ENCODE measurements around the gene CARS2.
"Not testable (repeated sequence)": the region's sequence is repeated elsewhere in the genome, so short reads cannot be mapped to it uniquely, and the experiment has no call there.

Gene CARS2

DNA sequence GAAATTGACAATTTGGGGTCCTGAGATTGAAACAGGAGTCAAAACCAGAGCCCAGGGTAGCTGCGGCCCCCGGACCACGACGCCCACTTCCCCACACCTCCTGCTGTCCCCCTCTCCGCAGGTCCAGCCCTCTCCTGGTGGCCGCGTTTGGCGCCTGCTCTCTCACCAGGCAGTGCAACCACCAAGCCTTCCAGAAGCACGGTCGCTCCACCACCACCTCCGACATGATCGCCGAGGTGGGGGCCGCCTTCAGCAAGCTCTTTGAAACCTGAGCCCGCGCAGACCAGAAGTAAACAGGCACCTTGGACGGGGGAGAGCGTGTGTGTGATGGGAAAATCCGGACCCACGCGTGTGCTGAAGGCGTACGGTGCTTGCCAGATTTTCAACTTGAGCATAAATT is 67.7 kb downstream of the CARS2 start:
- DNase-seq (ENCODE audit: low read depth in 2 of 2) = no peak

DNA sequence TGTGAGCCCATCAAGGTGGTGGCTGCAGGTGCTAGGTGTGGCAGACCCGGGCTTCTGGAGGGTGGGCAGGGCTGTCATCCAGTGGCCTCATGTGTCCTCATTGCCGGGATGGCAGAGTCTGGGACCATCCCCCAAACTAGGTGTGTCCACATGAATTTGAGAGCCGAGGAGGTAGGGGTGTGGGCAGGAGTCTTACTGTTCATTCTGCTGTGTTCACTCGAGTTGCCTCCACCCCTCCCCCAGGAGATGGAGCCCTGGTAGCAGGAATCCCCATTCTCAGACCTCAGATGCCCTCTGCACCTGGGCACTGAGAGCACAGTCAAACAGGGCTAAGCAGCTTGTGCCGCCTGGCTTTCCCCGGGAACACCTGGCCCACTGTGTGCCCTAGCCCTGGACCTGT is 68.2 kb downstream of the CARS2 start:
- no peak for DNase-seq (ENCODE audit: low read depth in 2 of 2)

DNA sequence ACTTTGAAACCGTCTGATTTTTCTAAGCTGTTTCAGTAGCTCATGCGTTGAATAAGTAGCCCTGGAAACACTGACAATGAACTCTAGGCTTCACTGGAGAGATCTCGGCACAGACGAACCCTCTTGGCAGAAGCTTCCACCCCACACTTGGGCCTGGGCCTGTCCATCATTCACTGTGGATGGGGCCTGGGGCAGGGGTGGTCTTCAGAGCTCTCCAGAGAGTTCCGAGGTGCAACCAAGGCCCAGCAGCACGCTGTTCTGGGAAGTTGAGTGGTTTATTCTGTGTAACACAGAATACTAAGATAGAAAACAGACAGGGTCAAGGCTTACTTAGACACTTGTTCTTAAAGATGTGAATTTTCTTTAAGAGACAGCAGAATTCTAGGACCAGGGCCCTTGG is 68.6 kb downstream of the CARS2 start:
- no peak for DNase-seq (ENCODE audit: low read depth in 2 of 2)

DNA sequence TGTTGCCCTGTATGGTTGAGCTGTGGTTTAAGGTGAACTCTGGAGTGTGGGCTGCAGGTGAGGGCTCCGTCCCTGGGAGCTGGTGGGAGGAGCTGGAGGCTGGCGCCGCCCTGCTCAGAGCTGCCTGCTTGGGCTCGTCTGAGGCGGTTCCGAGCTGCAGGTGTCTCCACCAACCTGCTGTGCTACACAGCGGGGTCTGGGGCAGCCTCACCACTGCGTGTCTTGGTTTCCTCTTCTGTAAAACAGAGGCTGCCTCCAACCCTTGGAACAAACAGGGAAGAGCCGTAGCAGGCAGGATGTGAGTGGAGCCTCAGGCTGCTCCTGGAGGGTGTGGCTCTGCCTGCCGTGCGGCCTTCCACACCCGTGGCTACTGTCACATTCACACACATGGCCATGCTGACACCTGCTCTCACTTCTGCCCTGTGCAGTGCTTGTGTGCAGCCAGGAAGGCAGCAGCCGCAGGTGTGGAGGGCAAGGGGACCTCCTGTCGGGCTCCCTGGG is 69.2 kb downstream of the CARS2 start:
- no peak for DNase-seq (ENCODE audit: low read depth in 2 of 2)

DNA sequence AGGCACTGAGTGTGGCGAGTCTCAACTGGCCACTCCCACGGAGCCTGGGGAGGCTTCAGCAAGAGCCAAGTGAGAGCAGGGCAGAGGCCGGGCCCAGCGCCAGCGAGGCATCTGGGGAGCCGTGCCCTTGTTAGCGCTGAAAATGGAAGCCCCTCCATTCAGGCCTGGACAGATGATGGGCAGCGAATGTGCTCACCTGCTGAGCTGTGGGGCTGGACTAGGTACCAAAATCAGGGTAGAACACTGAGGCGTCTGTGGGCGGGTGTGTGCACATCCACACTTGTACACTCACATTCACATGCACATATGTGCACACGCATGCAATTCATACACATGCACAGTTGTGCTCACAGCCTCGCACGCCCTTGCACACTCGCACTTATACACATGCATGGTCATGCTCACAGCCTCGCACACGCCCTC is 69.9 kb downstream of the CARS2 start:
- DNase-seq (ENCODE audit: low read depth in 2 of 2) = no peak

DNA sequence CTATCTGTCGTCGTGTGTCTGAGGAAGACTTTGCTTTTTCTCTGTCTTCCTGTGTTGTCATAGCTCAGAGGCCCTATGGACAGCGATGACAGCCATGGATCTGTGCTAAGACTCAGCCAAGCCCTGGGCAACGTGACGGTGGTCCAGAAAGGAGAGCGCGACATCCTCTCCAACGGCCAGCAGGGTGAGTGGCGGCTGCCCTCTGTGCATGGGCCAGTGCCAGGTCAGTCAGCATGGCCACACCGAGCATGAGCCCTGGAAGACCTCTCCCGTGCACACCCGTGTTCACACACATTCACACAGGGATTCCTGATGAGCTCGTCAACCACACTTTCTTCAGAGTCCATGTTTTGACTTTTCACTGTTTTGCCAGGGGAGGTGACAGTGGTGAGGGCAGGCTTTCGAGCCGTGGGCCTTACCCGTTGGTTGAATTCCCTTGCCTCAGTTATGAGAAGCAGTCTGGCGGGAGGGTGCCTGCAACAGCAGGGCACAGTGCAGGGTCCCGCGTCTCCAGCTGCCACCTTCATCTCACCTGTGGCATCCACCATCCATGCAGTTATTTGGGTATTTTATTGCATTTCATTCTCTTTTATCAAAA is 70.4 kb downstream of the CARS2 start:
- no peak for DNase-seq (ENCODE audit: low read depth in 2 of 2)

DNA sequence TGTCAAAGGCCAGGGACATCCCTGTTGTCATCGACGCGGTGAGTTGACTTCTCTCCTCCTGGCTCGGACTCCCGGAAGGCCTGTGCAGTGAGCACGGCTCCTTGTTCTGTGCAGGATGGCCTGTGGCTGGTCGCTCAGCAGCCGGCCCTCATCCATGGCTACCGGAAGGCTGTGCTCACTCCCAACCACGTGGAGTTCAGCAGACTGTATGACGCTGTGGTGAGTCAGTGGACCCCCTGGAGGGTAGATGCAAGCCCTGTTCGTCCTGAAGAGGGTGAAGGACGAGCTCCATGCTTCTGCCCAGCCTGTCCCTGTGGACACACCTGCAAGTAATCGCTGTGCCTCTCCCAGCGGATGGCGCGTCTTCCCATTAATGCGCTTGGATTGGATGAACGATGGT is 71.4 kb downstream of the CARS2 start:
- DNase-seq (ENCODE audit: low read depth in 2 of 2) = no peak

DNA sequence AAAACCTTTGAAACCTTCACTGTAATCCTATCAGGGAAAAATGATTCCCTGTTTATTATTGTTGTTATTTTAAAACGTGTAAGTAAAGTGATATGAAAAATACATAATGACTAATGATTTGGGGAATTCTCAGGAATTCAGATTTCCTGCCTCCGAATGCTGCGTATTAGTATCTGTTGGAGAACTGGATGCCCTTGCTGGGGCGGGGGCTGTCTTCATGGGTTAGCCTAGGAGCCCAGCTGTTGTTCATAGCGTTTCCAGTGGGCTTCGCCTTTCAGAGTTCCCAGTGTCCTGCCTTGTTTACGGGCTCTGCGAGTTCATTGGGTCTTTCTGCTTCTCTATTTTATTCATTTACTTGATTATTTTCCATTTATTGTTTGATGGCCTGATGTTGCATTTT is 72.1 kb downstream of the CARS2 start:
- DNase-seq (ENCODE audit: low read depth in 2 of 2) = no peak

DNA sequence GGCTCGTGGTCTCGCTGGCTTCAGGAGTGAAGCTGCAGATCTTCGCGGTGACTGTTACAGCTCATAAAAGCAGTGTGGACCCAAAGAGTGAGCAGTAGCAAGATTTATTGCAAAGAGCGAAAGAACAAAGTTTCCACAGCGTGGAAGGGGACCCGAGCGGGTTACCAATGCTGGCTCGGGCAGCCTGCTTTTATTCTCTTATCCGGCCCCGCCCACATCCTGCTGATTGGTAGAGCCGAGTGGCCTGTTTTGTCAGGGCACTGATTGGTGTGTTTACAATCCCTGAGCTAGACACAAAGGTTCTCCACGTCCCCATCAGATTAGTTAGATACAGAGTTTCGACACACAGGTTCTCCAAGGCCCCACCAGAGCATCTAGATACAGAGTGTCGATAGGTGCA is 73.7 kb downstream of the CARS2 start:
- DNase-seq (ENCODE audit: low read depth in 2 of 2) = not testable (repeated sequence)

DNA sequence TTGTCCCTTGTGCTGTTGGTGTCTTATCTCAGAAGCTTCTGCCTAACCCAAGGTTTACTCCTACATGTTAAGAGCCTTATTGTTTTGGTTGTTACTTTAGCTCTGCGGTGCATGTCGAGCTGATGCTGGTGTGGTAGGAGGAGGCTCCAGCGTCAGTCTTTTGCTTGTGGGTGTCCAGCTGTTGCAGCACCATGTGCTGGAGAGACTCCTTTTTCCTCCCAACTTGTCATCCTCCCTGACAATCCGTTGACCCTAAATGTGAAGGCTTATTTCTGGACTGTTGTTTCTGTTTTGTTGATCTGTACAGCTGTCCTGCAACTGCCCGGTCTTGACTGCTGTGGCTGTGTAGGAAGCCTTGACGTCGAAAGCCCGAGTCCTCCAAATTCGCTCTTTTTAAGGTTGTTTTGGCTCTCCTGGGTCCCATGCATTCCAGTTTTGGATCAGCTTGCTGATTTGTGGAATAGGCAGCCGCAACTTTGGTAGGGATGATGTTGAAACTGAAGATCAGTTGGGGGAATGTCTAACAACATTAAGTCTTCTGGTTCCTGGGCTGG is 75.3 kb downstream of the CARS2 start:
- DNase-seq (ENCODE audit: low read depth in 2 of 2) = no peak

DNA sequence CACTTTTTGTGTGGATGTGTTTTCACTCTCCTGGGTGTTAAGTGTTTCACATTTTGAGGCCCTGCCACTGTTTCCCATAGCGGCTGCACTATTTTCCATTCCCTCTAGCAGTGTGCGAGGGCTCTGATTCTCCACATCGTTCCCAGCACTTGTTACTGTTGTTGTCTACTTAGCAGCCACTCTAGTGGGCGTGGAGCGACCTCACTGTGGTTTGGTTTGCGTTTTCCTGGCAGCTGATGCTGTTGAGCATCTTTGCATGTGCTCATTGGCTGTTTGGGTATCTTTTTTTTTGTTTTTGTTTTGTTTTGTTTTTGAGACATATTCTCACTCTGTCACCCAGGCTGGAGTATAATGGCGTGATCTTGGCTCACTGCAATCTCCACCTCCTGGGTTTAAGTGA is 76.2 kb downstream of the CARS2 start:
- DNase-seq (ENCODE audit: low read depth in 2 of 2) = no peak

DNA sequence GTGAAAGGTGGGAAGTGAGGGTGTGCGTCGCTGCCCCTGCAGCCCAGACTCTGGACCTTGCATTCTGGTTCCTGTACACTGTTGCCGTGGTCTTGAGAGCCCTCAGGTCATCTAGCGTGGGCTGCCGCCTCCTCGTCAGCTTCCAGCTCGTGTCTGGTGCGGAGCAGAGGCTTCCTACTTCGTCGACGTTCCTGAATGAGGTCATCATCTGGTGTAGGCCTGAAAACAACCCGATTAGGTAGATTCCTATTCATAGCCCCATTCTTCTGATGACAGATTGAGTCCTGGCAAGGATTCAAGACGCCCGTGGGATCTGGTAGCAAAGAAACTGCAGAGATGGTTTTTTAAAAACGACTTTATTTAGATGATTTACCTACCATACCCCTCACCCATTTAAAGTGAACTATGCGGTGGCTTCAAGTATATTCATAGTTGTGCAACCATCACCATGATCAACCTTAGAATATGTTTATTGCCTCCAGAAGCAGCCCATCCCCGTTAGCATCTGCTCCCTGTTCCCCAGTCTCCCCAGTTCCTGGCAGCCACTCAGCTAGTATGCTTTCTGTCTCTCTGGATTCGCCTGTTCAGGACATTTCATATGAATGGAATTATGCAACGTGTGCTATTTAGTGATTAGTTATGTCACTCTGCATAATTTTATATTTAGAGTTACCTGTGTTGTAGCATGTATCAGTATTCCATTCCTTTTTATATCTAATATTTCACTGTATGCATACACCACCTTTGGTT is 76.8 kb downstream of the CARS2 start:
- no peak for DNase-seq (ENCODE audit: low read depth in 2 of 2)

DNA sequence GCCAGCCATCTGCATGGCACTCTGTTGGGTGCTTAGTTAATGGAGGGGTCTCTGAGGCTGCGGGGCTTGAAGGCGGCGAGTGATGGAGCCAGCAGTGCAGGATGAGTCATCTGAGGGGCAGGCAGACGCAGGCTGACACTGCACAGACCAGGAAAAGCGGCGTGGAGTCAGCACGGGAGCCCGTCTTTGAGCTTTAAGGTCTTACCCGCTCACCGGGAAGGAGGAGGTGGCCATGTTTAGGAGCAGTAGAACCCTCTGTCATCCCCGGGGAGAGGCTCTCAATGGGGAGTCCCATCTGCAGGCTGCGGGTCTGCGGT is 77.5 kb downstream of the CARS2 start:
- no peak for DNase-seq (ENCODE audit: low read depth in 2 of 2)

DNA sequence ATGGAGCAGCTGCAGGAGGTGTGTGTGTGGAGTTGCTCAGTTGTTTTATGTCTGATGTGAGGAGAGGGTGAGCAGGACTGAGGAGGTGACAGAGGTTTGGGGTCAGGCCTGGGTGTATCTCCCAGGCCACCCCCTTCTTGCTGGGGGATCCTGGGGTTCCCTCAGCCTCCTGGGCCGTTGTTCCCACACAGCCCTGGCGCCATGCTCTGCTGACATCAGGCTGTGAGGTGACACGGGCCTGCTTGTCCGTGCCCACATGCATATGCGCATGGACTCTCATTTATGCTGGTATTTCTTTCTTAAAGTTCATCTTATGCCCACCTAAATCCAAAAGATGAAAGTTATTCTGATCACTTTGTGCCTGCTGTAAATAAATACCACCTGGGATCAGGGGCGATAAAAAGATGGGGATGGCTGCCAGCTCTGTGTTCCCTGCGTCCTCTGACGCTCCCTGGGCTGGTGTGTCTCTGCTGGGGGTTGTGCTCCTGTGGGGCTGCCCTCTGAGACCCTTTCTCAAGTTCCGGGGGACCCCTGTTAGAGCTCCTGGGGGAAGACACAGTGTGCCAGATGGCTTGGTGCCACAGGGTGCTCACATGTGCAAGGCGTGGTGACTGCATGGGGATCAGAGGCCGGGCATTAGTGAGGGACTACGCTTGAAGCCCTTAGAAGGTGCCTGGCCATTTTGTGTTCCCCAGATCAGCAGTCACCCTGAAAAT is 78.0 kb downstream of the CARS2 start:
- DNase-seq (ENCODE audit: low read depth in 2 of 2) = no peak

DNA sequence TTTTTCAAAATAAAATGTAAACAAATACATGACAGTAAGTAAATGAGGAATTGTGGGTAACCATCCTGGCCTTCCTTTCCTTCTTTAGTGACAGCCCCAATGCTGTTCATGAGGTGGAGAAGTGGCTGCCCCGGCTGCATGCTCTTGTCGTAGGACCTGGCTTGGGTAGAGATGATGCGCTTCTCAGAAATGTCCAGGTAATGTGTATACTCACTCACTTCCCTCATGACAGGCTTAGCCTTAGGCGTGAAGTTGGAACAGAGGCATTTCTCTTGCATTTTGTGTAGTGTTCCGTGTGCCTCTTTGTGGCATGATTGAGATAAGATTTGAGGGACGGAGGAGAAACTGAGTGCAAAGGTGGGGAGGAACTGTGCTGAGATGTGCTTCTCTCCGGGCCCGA is 78.6 kb downstream of the CARS2 start:
- DNase-seq (ENCODE audit: low read depth in 2 of 2) = no peak

DNA sequence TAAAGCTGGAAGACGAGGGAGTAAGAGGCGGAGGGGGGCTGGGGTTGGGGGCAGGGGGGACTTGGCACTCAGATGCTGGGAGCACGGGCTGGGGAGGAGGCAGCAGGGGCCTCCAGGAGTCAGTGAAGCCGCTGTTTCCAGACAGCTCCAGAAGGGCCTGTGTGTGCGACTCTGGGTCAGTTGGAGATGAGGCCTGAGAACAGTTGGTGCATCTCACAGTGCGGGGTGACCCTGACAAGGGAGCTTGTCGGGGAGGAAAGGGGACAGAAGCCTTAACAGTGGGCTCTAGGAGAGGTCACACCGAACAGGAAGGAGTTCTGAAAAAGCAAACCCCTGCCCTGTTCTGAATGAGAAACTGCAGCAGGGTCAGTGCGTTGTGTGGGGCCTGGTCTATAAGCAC is 79.4 kb downstream of the CARS2 start:
- no peak for DNase-seq (ENCODE audit: low read depth in 2 of 2)

DNA sequence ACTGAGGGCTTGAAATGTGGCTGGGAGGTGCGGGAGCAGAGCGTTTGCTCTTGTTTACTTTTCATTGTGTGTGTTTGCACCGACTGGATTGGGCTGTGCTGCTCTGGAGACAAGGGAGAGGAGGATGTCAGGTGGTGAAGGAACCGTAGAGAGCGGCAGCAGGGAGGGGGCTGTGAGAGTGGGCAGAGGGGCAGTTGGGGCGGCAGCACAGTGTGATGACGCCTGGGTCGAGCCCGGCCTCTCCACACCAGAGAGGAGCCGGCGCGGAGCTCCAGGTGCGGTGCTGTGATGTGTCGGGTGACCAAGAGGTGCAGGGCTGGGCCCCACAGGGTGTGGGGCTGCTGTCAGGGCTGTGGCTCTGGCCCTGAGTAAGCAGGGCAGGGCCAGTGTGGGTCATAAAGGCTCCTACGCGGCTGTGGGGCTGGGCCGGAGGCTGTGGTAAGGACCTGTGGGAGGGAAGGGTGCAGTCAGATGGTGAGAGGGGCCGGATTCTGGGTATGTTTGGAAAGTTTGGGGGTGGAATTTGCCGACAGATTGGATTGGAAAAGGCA is 80.1 kb downstream of the CARS2 start:
- no peak for DNase-seq (ENCODE audit: low read depth in 2 of 2)

DNA sequence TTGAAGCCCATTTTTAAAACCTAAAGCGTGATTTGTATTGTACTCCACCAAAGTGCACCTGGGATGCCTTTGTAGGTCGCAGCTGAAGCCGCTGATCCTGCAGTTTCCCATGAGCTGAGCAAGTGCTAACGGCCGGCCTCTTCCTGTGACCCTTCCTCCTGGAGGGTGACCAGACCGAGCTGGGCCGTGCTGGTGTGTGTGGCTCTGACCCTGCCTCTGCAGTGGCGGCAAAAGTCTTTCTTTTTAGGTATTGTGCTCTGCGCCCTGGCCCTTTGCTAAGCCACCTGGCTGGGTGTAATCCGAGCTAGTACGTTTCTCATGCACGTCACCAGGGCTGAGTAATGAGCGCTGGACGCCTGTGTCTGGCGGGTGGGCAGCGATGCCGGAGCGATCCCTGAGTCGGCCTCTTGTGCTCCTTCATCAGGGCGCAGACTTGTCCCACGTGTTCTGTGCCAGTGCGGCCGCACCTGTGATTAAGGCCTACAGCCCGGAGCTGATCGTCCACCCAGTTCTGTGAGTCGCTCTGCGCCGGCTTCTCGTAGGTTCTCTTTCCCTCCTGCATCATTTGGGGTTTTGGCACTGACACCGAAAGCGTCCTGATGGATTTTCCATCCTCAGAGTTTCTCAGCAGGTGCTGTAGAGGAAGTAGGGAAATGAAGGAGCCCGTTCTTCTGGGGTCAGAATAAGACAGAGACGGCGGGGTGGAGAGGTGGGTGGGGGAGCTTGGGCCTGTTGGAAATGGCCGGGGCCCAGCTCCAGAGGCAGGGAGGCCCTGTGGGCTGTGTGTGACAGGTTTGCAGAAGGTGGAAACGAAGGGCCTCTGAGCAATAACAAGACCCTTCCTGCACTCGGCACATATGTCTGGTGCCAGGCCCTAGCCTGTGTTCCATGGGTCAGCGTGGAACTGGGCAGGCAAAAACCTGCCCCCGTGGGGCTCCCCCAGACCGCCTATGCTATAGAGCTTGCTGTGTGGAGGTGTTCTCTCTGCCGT is 80.9 kb downstream of the CARS2 start:
- DNase-seq (ENCODE audit: low read depth in 2 of 2) = no peak

DNA sequence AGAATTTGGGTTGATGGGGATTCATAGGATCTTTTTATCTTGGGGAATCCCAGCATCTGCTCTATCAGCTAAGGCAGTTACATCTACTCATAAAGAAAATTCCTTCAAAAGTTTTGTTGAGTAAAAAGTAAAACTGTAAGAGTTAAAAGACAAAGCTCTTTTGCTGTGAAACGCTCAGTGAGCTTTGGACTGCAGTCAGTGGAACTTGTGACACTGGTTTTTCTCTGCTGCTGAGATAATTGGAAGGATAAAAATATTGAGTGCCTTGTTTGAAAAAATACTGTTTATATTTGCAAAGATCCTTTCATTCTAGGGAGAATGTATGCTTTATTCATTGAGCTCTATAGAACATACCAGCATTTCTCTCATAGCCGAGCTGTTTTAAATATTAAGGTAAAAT is 85.3 kb downstream of the CARS2 start:
- no peak for DNase-seq (ENCODE audit: low read depth in 2 of 2)

DNA sequence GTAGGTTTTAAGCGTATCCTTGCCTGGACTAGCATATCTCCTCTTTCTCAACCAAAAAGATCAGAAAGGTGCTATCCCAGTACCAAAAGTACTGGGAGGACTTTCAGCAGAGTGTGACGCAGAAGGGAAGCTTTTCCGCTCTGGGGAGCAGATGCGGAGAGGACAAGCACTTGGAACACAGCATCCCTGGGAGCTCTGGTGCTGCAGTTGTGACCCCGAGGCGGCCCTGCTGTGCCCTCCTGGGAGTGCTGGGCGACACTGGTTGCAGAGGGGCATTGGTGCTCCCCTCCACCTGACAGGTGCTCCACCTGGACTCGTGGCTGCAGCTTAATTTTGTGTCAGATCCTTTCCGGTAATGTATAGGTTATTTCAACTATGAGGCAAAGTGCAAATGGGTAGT is 87.1 kb downstream of the CARS2 start:
- no peak for DNase-seq (ENCODE audit: low read depth in 2 of 2)

DNA sequence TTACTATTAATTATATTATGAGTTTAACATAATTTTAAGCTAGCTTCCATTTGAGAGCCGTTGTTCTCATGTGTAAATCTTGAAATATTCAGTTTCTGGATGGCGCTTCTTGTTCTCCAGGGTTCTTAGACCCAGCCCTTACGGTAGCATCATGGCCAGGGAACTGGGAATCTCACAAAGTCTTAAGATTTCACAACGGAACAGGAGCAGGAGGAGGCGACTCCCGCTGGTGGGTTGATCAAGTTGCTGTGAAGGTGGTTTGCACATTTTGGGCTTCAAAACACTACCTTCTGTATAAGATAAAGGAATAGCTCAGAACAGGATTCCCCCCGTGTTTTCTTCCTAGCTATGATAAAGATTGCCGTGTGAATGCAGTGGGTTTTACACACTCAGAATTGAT is 87.7 kb downstream of the CARS2 start:
- no peak for DNase-seq (ENCODE audit: low read depth in 2 of 2)
